Tibial nerve (tissue), 4 donors: ENCODE data around the gene SLCO3A1. TPM values are rescaled to one million over a fixed set of nuclear protein-coding genes. Genes with fewer than 3 reads are reported as not detected.

Source experiments
- DNase-seq, 2 donors: peaks; one replicate each; pipeline ENCODE4 v3.0.0-alpha.2; 2019; ENCODE audit warnings: low spot score in 2 of 2
- H3K27ac ChIP-seq, 4 donors: fragments of 200-600 bp; sonication (generic) in 3 of 4; one replicate each; pipeline ENCODE4 v1.5.1; 2017 to 2019; ENCODE audit warnings: mild to moderate bottlenecking in 1 of 4
- H3K27me3 ChIP-seq, 2 donors: fragments of 200-600 bp; sonication (generic) in 1 of 2; one replicate each; pipeline versions ENCODE4 v1.5.1 to v1.6.0; 2017 to 2019
- H3K36me3 ChIP-seq, 3 donors: fragments of 200-600 bp; sonication (generic); one replicate each; pipeline ENCODE4 v1.5.1; 2018 to 2019
- H3K4me1 ChIP-seq, 4 donors: fragments of 200-600 bp; sonication (generic) in 3 of 4; one replicate each; pipeline ENCODE4 v1.5.1; 2017 to 2019
- H3K4me3 ChIP-seq, 4 donors: fragments of 200-600 bp; sonication (generic) in 3 of 4; one replicate each; pipeline ENCODE4 v1.5.1; 2017 to 2019; ENCODE audit warnings: mild to moderate bottlenecking in 1 of 4, moderate library complexity in 1 of 4
- H3K9me3 ChIP-seq, 4 donors: fragments of 200-600 bp; sonication (generic) in 3 of 4; one replicate each; pipeline ENCODE4 v1.5.1; 2017 to 2019
- CTCF ChIP-seq, 5 experiments: fragments of 200-600 bp in 3 of 5; fragments of 450-650 bp in 2 of 5; sonication (generic) in 3 of 5; IDR thresholded peaks; one replicate each; pipeline ENCODE4 v1.5.1; 2016 to 2019; ENCODE audit warnings: antibody characterized with exemption in 5 of 5, mild to moderate bottlenecking in 3 of 5, moderate library complexity in 2 of 5
- EP300 ChIP-seq, 2 donors: sonication (generic); formaldehyde crosslinking; IDR thresholded peaks; one replicate each; pipeline ENCODE4 v1.6.1; 2017; ENCODE audit warnings: antibody characterized with exemption in 2 of 2, mild to moderate bottlenecking in 1 of 2
- POLR2A ChIP-seq, 2 donors: fragments of 450-650 bp; IDR thresholded peaks; one replicate each; pipeline ENCODE4 v1.6.1; 2017; ENCODE audit warnings: antibody characterized with exemption in 2 of 2, mild to moderate bottlenecking in 2 of 2, moderate library complexity in 2 of 2
- WGBS, 2 donors: methylation state at CpG; one replicate each; pipeline ENCODE4 v1.1.5; 2018; 5-methylcytosine and 5-hydroxymethylcytosine counted together
- total RNA-seq, 4 donors: library from RNA; depleted of rRNA; stranded (reverse); fragments of >200 nt; gene quantifications; one replicate each; pipeline ENCODE4 v1.1.0, GENCODE V29; 2016

SLCO3A1 gene
- total RNA-seq, 4 donors from 2014 or later: 13.8 to 20.2 (median 14.3) TPM

- WGBS, 2 donors: 81 to 83% methylated on average over 2 of the region's 2 CpGs
- no peak overlapping the region for H3K27ac ChIP-seq
These were observed 37.1 kb downstream of the SLCO3A1 start for GRCh38 chr15:91890614-91891013.

GRCh38 chr15:91891101-91891500 is 37.6 kb downstream of the SLCO3A1 start:
- Histone ChIP-seq H3K9me3 (no peaks in the 10 kb centered on the region), H3K36me3 (no peaks in the 10 kb centered on the region), H3K27me3 (no peaks in the 10 kb centered on the region), H3K4me3 (no peak overlapping the region), H3K4me1 (peaks cover 0 to 53% (median 19%) of the 10 kb centered on the region in 4 donors), H3K27ac (no peak overlapping the region)
- DNase-seq: no peak
- TF ChIP-seq POLR2A (IDR thresholded peaks at IDR 0.05) (no peak), EP300 (IDR thresholded peaks at IDR 0.05) (no peak), CTCF (IDR thresholded peaks at IDR 0.05) (no peak)
- 96 to 100% methylated on average over 1 of the region's 1 CpG for WGBS, 2 donors

More at GRCh38 chr15:91890614-91891013, 37.1 kb downstream of the SLCO3A1 start:
- no peak for DNase-seq
- TF ChIP-seq EP300 (IDR thresholded peaks at IDR 0.05): no peak
- TF ChIP-seq POLR2A (IDR thresholded peaks at IDR 0.05): no peak
- no peak for TF ChIP-seq CTCF (IDR thresholded peaks at IDR 0.05)
- peaks cover 0 to 56% (median 20%) of the 10 kb centered on the region in 4 donors for H3K4me1 ChIP-seq
- no peaks in the 10 kb centered on the region for H3K9me3 ChIP-seq
- no peaks in the 10 kb centered on the region for H3K36me3 ChIP-seq
- no peak overlapping the region for H3K4me3 ChIP-seq
- no peaks in the 10 kb centered on the region for H3K27me3 ChIP-seq

- WGBS, 2 donors: 94% methylated on average over 5 of the region's 5 CpGs
- Histone ChIP-seq H3K36me3 (no peaks in the 10 kb centered on the region), H3K27me3 (no peaks in the 10 kb centered on the region), H3K4me1 (peaks cover 0 to 46% (median 16%) of the 10 kb centered on the region in 4 donors), H3K9me3 (no peaks in the 10 kb centered on the region), H3K27ac (no peak overlapping the region), H3K4me3 (no peak overlapping the region)
- no peak for TF ChIP-seq POLR2A (IDR thresholded peaks at IDR 0.05)
- TF ChIP-seq CTCF (IDR thresholded peaks at IDR 0.05): no peak
- no peak for TF ChIP-seq EP300 (IDR thresholded peaks at IDR 0.05)
- DNase-seq: no peak
These were observed 38.4 kb downstream of the SLCO3A1 start for GRCh38 chr15:91891788-91892345.

GRCh38 chr15:91892436-91892835 is 38.9 kb downstream of the SLCO3A1 start:
- Histone ChIP-seq H3K27ac (no peak overlapping the region), H3K36me3 (no peaks in the 10 kb centered on the region), H3K4me3 (no peak overlapping the region), H3K4me1 (peaks cover 0 to 42% (median 14%) of the 10 kb centered on the region in 4 donors), H3K27me3 (no peaks in the 10 kb centered on the region), H3K9me3 (no peaks in the 10 kb centered on the region)
- no peak for DNase-seq
- WGBS, 2 donors: 92 to 96% methylated on average over 5 of the region's 5 CpGs
- no peak for TF ChIP-seq CTCF (IDR thresholded peaks at IDR 0.05)
- no peak for TF ChIP-seq EP300 (IDR thresholded peaks at IDR 0.05)
- no peak for TF ChIP-seq POLR2A (IDR thresholded peaks at IDR 0.05)

- WGBS, 2 donors: 90 to 92% methylated on average over 5 of the region's 5 CpGs
- Histone ChIP-seq H3K36me3 (no peaks in the 10 kb centered on the region), H3K4me1 (peaks cover 0 to 30% (median 3%) of the 10 kb centered on the region in 4 donors), H3K4me3 (no peak overlapping the region), H3K27me3 (no peaks in the 10 kb centered on the region), H3K27ac (no peak overlapping the region), H3K9me3 (no peaks in the 10 kb centered on the region)
- no peak for DNase-seq
- TF ChIP-seq CTCF (IDR thresholded peaks at IDR 0.05) (no peak), POLR2A (IDR thresholded peaks at IDR 0.05) (no peak), EP300 (IDR thresholded peaks at IDR 0.05) (no peak)
These were observed 41.1 kb downstream of the SLCO3A1 start for GRCh38 chr15:91894606-91895005.
